SU-DHL-6 (cell line): ENCODE results near the gene E4F1.

Experiments used
- H2AFZ ChIP-seq: fragments of 200-600 bp; sonication (generic); 2 replicates; pipeline ENCODE4 v1.6.1; 2014; ENCODE audit warnings: low read depth, mild to moderate bottlenecking, moderate library complexity, mixed read lengths, antibody characterized with exemption, low read length; ENCODE audit not compliant: severe bottlenecking
- H3F3A ChIP-seq: fragments of 200-600 bp; shearing (Covaris generic); 2 replicates; pipeline ENCODE4 v1.6.0; 2016; ENCODE audit warnings: antibody characterized with exemption, mild to moderate bottlenecking; ENCODE audit not compliant: insufficient read depth
- H3K27ac ChIP-seq: fragments of 200-600 bp; sonication (generic); 2 replicates; pipeline ENCODE4 v1.5.1; 2016; ENCODE audit warnings: low read depth, mild to moderate bottlenecking, low read length, moderate library complexity, mixed read lengths
- H3K27me3 ChIP-seq: fragments of 200-600 bp; sonication (generic), shearing (Covaris generic); 2 replicates; pipeline ENCODE4 v1.6.0; 2014; ENCODE audit warnings: mild to moderate bottlenecking, low read length
- H3K36me3 ChIP-seq: fragments of 200-600 bp; sonication (generic); 2 replicates; pipeline ENCODE4 v1.6.1; 2014; ENCODE audit warnings: mild to moderate bottlenecking, low read length, mixed read lengths
- H3K4me2 ChIP-seq: fragments of 300-600, 200-600 bp; shearing (Covaris generic), sonication (generic); 2 replicates; pipeline ENCODE4 v1.6.0; 2014; ENCODE audit warnings: low read length, low read depth, mild to moderate bottlenecking; ENCODE audit not compliant: poor library complexity, severe bottlenecking
- H3K4me3 ChIP-seq: fragments of 200-600 bp; sonication (generic); 2 replicates; pipeline ENCODE4 v1.5.1; 2014; ENCODE audit warnings: antibody characterized with exemption, low read length, mild to moderate bottlenecking, mixed read lengths; ENCODE audit not compliant: insufficient read depth, poor library complexity, severe bottlenecking
- H3K79me2 ChIP-seq: fragments of 200-600 bp; sonication (generic); 2 replicates; pipeline ENCODE4 v1.6.1; 2014; ENCODE audit warnings: mild to moderate bottlenecking, low read length, moderate library complexity; ENCODE audit not compliant: insufficient read depth
- H3K9ac ChIP-seq: fragments of 200-600 bp; sonication (generic); 2 replicates; pipeline ENCODE4 v1.7.0; 2014; ENCODE audit warnings: mild to moderate bottlenecking, low read length
- H3K9me2 ChIP-seq: fragments of 200-600 bp; sonication (generic); replicated peaks from 2 replicates; pipeline ENCODE4 v1.6.1; 2014; ENCODE audit warnings: low read length; ENCODE audit not compliant: insufficient read depth
- H3K9me3 ChIP-seq: fragments of 200-600 bp; sonication (generic); 2 replicates; pipeline ENCODE4 v1.6.1; 2014; ENCODE audit warnings: low read length, mixed read lengths; ENCODE audit not compliant: insufficient read depth
- H4K20me1 ChIP-seq: fragments of 200-600 bp; sonication (generic); 2 replicates; pipeline ENCODE4 v1.6.1; 2014; ENCODE audit warnings: low read depth, mild to moderate bottlenecking, antibody characterized with exemption, low read length, moderate library complexity, mixed read lengths
- EZH2phosphoT487 ChIP-seq: fragments of 200-600 bp; sonication (generic), shearing (Covaris generic); conservative IDR thresholded peaks from 2 replicates; pipeline ENCODE4 v1.6.1; 2018; ENCODE audit warnings: mild to moderate bottlenecking, antibody characterized with exemption, low read length, moderate library complexity, mixed read lengths
- TF ChIP-seq, protein P1 (sequence below): fragments of 200-600 bp; sonication (generic); IDR thresholded peaks from one replicate; pipeline ENCODE4 v1.5.1; 2017; ENCODE audit warnings: antibody characterized with exemption, mild to moderate bottlenecking, low read length, moderate library complexity; ENCODE audit not compliant: insufficient read depth, poor library complexity, severe bottlenecking

The E4F1 gene

GRCh38 chr16:2197765-2198164 lies 25.6 kb upstream of the E4F1 start:
- Histone ChIP-seq H3K27me3 (no peaks in the 10 kb centered on the region), H3K79me2 (no peaks in the 10 kb centered on the region), H3K9ac (no peak overlapping the region), H3K9me2 (no peaks in the 10 kb centered on the region), H3K4me2 (no peak overlapping the region), H4K20me1 (no peaks in the 10 kb centered on the region), H3K4me3 (no peak overlapping the region), H2AFZ (no peak overlapping the region), H3K27ac (no peak overlapping the region), H3K9me3 (no peaks in the 10 kb centered on the region), H3F3A (0 out of 2 replicates have a peak, but pooled peaks cover 8% of the 10 kb centered on the region), H3K36me3 (no peaks in the 10 kb centered on the region)
- TF ChIP-seq EZH2phosphoT487: no peak
- TF ChIP-seq, protein P1, sequence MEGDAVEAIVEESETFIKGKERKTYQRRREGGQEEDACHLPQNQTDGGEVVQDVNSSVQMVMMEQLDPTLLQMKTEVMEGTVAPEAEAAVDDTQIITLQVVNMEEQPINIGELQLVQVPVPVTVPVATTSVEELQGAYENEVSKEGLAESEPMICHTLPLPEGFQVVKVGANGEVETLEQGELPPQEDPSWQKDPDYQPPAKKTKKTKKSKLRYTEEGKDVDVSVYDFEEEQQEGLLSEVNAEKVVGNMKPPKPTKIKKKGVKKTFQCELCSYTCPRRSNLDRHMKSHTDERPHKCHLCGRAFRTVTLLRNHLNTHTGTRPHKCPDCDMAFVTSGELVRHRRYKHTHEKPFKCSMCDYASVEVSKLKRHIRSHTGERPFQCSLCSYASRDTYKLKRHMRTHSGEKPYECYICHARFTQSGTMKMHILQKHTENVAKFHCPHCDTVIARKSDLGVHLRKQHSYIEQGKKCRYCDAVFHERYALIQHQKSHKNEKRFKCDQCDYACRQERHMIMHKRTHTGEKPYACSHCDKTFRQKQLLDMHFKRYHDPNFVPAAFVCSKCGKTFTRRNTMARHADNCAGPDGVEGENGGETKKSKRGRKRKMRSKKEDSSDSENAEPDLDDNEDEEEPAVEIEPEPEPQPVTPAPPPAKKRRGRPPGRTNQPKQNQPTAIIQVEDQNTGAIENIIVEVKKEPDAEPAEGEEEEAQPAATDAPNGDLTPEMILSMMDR: no peak

DNA sequence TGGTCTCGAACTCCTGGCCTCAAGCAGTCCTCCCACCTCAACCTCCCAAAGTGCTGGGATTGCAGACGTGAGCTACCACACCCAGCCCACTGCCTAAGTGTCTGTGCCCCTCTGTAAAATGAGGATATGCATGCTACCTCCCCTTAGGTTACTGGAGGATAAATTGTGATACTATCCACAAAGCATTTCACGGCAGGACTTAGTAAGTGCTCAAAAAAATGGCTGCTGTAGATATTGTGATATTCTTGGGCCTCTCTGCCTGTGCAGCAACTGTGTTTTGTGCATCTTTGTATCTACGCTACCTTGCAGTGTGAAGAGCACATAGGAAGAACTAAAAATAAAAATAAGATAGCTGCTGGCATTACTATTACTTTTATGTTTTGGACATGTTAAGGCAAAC lies 25.1 kb upstream of the E4F1 start:
- H3K27ac ChIP-seq: no peak overlapping the region

DNA sequence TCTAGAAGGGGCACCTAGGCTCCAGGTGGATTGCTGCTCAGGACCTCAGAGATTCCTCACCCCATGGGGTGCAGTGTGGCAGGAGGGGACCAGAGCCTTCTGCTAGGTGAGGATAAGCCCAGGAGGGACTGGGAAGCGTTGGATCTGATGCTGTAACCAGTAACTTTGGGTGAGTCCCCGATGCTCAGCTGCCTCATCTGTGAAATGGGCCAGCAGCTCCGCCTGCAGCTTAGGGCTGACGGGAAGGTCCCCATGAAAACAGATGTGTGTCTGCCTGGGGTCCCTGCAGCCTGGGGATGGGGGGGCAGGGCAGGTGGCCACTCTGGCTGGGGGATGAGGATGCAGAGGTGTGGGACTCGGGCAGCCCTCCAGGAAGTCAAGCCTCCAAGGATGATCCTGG lies 24.3 kb upstream of the E4F1 start:
- Histone ChIP-seq H4K20me1 (no peaks in the 10 kb centered on the region), H3K79me2 (no peaks in the 10 kb centered on the region), H3K9me3 (no peaks in the 10 kb centered on the region), H3K4me3 (no peak overlapping the region), H3K9ac (no peak overlapping the region), H3K27me3 (no peaks in the 10 kb centered on the region), H3K27ac (no peak overlapping the region), H3K9me2 (no peaks in the 10 kb centered on the region), H3K36me3 (no peaks in the 10 kb centered on the region), H2AFZ (no peak overlapping the region), H3F3A (0 out of 2 replicates have a peak, but pooled peaks cover 8% of the 10 kb centered on the region), H3K4me2 (no peak overlapping the region)
- TF ChIP-seq EZH2phosphoT487: no peak
- TF ChIP-seq, protein P1: no peak

More for the DNA sequence above, 25.1 kb upstream of the E4F1 start:
- Histone ChIP-seq H3K9me2 (no peaks in the 10 kb centered on the region), H3K9ac (no peak overlapping the region), H4K20me1 (no peaks in the 10 kb centered on the region), H3K36me3 (no peaks in the 10 kb centered on the region), H3K4me2 (no peak overlapping the region), H3F3A (0 out of 2 replicates have a peak, but pooled peaks cover 8% of the 10 kb centered on the region), H2AFZ (no peak overlapping the region), H3K79me2 (no peaks in the 10 kb centered on the region), H3K9me3 (no peaks in the 10 kb centered on the region), H3K27me3 (no peaks in the 10 kb centered on the region), H3K4me3 (no peak overlapping the region)
- TF ChIP-seq EZH2phosphoT487: no peak

GRCh38 chr16:2199621-2200139 lies 23.7 kb upstream of the E4F1 start:
- TF ChIP-seq, protein P1: no peak
- no peak for TF ChIP-seq EZH2phosphoT487

More at GRCh38 chr16:2199621-2200139, 23.7 kb upstream of the E4F1 start:
- no peak overlapping the region for H2AFZ ChIP-seq
- no peaks in the 10 kb centered on the region for H3K27me3 ChIP-seq
- H3K79me2 ChIP-seq: no peaks in the 10 kb centered on the region
- no peaks in the 10 kb centered on the region for H3K36me3 ChIP-seq
- no peak overlapping the region for H3K27ac ChIP-seq
- H3K4me3 ChIP-seq: no peak overlapping the region
- no peak overlapping the region for H3K4me2 ChIP-seq
- no peak overlapping the region for H3K9ac ChIP-seq
- H3F3A ChIP-seq: 0 out of 2 replicates have a peak, but pooled peaks cover 8% of the 10 kb centered on the region
- H3K9me3 ChIP-seq: no peaks in the 10 kb centered on the region
- H3K9me2 ChIP-seq: no peaks in the 10 kb centered on the region
- no peaks in the 10 kb centered on the region for H4K20me1 ChIP-seq
